Endothelial cell of umbilical vein (primary cell): Measurements from ENCODE around the gene FLT1. TPM values are rescaled to one million over a fixed set of nuclear protein-coding genes. Genes with fewer than 3 reads are reported as not detected.

ENCODE experiments used
- BruUV-seq: library from RNA; stranded (reverse); fragments of 400-500 nt; replicated peaks from 2 replicates; lab custom pipeline; 2021; lab: Mats Ljungman, UMichigan
- CTCF ChIA-PET: fragments of 300-600, 350-600 bp; sonication (Branson Sonifier 250); formaldehyde crosslinking; loops from one replicate; lab custom pipeline; 2021; ENCODE audit warnings: antibody characterized with exemption, inconsistent platforms; lab: Charles Lee
- POLR2A ChIA-PET: fragments of 300-600, 350-600 bp; sonication (Branson Sonifier 250); formaldehyde crosslinking; loops from one replicate; lab custom pipeline; 2021; ENCODE audit warnings: antibody characterized with exemption, inconsistent platforms; lab: Charles Lee
- DNase-seq: peaks from one replicate; pipeline ENCODE4 v3.0.0-alpha.2; 2011; ENCODE audit warnings: low read depth, low spot score
- FAIRE-seq: peaks from 2 replicates; lab custom pipeline; 2011; peaks lifted over from hg19 to GRCh38; lab: Jason Lieb, UNC
- H2AFZ ChIP-seq: 2 replicates; pipeline ENCODE4 v1.6.0; 2012; ENCODE audit warnings: low read depth, low read length, control low read depth, inconsistent platforms
- H3K27ac ChIP-seq: 2 replicates; pipeline ENCODE4 v1.5.1; 2011; ENCODE audit warnings: low read depth, mild to moderate bottlenecking, control low read depth, low read length, moderate library complexity; ENCODE audit not compliant: insufficient read depth
- H3K27me3 ChIP-seq, 2 experiments: 2 replicates each; pipeline versions ENCODE4 v1.6.0 to v1.6.1; 2011; ENCODE audit warnings: low read length in 2 of 2, mixed read lengths in 1 of 2; ENCODE audit not compliant: control insufficient read depth in 2 of 2, insufficient read depth in 2 of 2
- H3K36me3 ChIP-seq, 2 experiments: 2 replicates in 1 of 2; 3 replicates in 1 of 2; pipeline ENCODE4 v1.5.1; 2011; ENCODE audit warnings: low read length in 2 of 2, mild to moderate bottlenecking in 1 of 2, moderate library complexity in 1 of 2; ENCODE audit not compliant: control insufficient read depth in 2 of 2, insufficient read depth in 2 of 2; ENCODE audit errors: extremely low read depth in 1 of 2
- H3K4me1 ChIP-seq: 3 replicates; pipeline ENCODE4 v1.5.1; 2011; ENCODE audit warnings: mild to moderate bottlenecking, low read length; ENCODE audit not compliant: control insufficient read depth, insufficient read depth; ENCODE audit errors: extremely low read depth
- H3K4me2 ChIP-seq: 2 replicates; pipeline ENCODE4 v1.6.1; 2011; ENCODE audit warnings: low read length, control low read depth, mixed read lengths; ENCODE audit not compliant: insufficient read depth
- H3K4me3 ChIP-seq, 3 experiments: fragments of 200-600 bp in 1 of 3; sonication (generic), shearing (Covaris generic) in 1 of 3; replicated peaks in 1 of 3; 2 replicates each; pipeline ENCODE4 v1.5.1; 2011 to 2016; ENCODE audit warnings: control low read depth in 3 of 3, low read length in 3 of 3, mild to moderate bottlenecking in 2 of 3, inconsistent platforms in 1 of 3, low read depth in 1 of 3, moderate library complexity in 1 of 3; ENCODE audit not compliant: insufficient read depth in 1 of 3
- H3K79me2 ChIP-seq: 2 replicates; pipeline ENCODE4 v1.6.0; 2012; ENCODE audit warnings: low read length, inconsistent platforms; ENCODE audit not compliant: control insufficient read depth, insufficient read depth
- H3K9ac ChIP-seq: replicated peaks from 2 replicates; pipeline ENCODE3; 2011; ENCODE audit warnings: low read length, control low read depth; ENCODE audit not compliant: insufficient read depth; ENCODE audit errors: extremely low read depth
- H3K9me1 ChIP-seq: replicated peaks from 3 replicates; pipeline ENCODE4 v1.6.0; 2011; ENCODE audit warnings: mild to moderate bottlenecking, low read length; ENCODE audit not compliant: control insufficient read depth, insufficient read depth; ENCODE audit errors: extremely low read depth
- H3K9me3 ChIP-seq: replicated peaks from 2 replicates; pipeline ENCODE4 v1.5.1; 2012; ENCODE audit warnings: low read length, inconsistent platforms; ENCODE audit not compliant: control insufficient read depth, insufficient read depth
- H4K20me1 ChIP-seq: replicated peaks from 2 replicates; pipeline ENCODE3; 2011; ENCODE audit warnings: mild to moderate bottlenecking, low read length; ENCODE audit not compliant: control insufficient read depth, insufficient read depth; ENCODE audit errors: extremely low read depth
- EZH2 ChIP-seq: IDR thresholded peaks from 2 replicates; pipeline ENCODE4 v1.6.1; 2012; ENCODE audit warnings: borderline replicate concordance, low read depth, mild to moderate bottlenecking, moderate library complexity, low read length, inconsistent platforms; ENCODE audit not compliant: severe bottlenecking
- FOS ChIP-seq: IDR thresholded peaks from 2 replicates; pipeline ENCODE4 v1.6.1; 2011; ENCODE audit warnings: mild to moderate bottlenecking, low read length, moderate library complexity, borderline replicate concordance; ENCODE audit not compliant: insufficient read depth
- GATA2 ChIP-seq: IDR thresholded peaks from 2 replicates; pipeline ENCODE4 v1.7.0; 2011; ENCODE audit warnings: low read depth, mild to moderate bottlenecking, moderate library complexity, mixed read lengths, low read length; ENCODE audit not compliant: insufficient read length, insufficient read depth
- JUN ChIP-seq: IDR thresholded peaks from 2 replicates; pipeline ENCODE4 v1.6.1; 2011; ENCODE audit warnings: borderline replicate concordance, low read depth; ENCODE audit not compliant: insufficient read length, insufficient read depth
- MYC ChIP-seq: IDR thresholded peaks from one replicate; pipeline ENCODE4 v1.6.1; 2011; ENCODE audit warnings: mild to moderate bottlenecking, low read depth, low read length
- POLR2A ChIP-seq: IDR thresholded peaks from 2 replicates; pipeline ENCODE4 v1.6.1; 2012; ENCODE audit warnings: low read depth, mild to moderate bottlenecking, control low read depth, low read length
- POLR2AphosphoS5 ChIP-seq: IDR thresholded peaks from 2 replicates; pipeline ENCODE4 v1.6.1; 2012; ENCODE audit warnings: low read depth, mild to moderate bottlenecking, control low read depth, low read length, moderate library complexity; ENCODE audit not compliant: insufficient read depth
- dilution Hi-C: fragments of 300-500 bp; cut with MboI; formaldehyde crosslinking; loops from one replicate; pipeline ENCODE4 v1.15.0; 2019; ENCODE audit warnings: low sequenced_read_pairs; ENCODE audit not compliant: extremely low pct_ligation_motif_present
- intact Hi-C: fragments of 100-400 bp; cut with micrococcal nuclease; formaldehyde crosslinking; loops from one replicate; pipeline ENCODE4 v1.10.0; 2022
- polyA plus RNA-seq, 4 experiments: library from polyadenylated mRNA; depleted of rRNA in 3 of 4; stranded (reverse) in 3 of 4; unstranded in 1 of 4; fragments of >200 nt; gene quantifications; 2 replicates each; pipeline versions ENCODE4 v1.2.1 to v1.2.3, GENCODE V29; 2011 to 2012; ENCODE audit warnings: missing spikeins in 1 of 4
- total RNA-seq: library from RNA; stranded (reverse); gene quantifications from 2 replicates; pipeline ENCODE4 v1.2.3, GENCODE V29; 2021
- TF ChIP-seq, protein P1 (sequence below), 2 donors: IDR thresholded peaks; 1 replicate in 1 of 2; 2 replicates in 1 of 2; pipeline ENCODE4 v1.5.1; 2011; ENCODE audit warnings: low read length in 2 of 2, mild to moderate bottlenecking in 2 of 2, moderate library complexity in 2 of 2, control low read depth in 1 of 2, inconsistent platforms in 1 of 2, low read depth in 1 of 2; ENCODE audit not compliant: insufficient read depth in 1 of 2; ENCODE audit errors: extremely low read depth in 1 of 2
- TF ChIP-seq, protein P2 (sequence below): IDR thresholded peaks from 2 replicates; pipeline ENCODE4 v1.6.1; 2011; ENCODE audit not compliant: insufficient read depth, insufficient read length

FLT1 gene
- total and polyA plus RNA-seq, 2 donors (not counting 3 experiments of a cell fraction or from before 2014, with no cell fraction given), result 16.0 to 104 TPM

DNA sequence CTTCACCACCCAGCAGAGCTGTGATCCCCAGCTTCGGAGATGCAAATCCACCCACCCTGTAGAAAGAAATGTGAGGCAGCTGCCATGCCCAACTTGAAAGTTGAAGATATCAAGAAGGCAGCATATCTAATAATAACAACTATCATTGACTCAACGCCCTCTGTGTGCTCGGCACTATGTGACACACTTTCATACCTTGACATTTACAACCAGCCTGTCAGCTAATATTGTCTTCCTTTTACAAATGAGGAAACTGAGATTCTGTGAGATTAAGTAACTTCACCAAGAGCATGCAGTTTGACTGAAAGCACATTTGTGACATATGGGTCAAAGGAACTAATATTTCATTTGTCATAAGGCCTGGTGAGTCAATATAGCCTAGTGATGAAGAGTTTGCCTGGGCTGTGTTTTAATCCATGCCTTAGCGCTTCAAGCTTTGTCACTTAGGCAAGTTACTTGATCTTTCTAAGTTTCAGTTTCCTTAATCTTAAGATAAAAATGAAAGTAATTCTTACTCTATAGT lies 137.0 kb downstream of the FLT1 start:
- intact Hi-C loops, result loop anchor here (1.0 to 2.0 kb wide), 2 partner anchors 21 to 360 kb away; partner anchors contain the start of gene SLC46A3
- ChIA-PET CTCF (interaction anchor here (0.6 to 1.8 kb wide), 10 partner anchors 10 to 245 kb away, joined by 3 to 9 read pairs (median 3); no protein-coding TSS in a partner anchor), POLR2A (interaction anchor here (0.8 kb wide), 1 partner anchor 34 kb away, joined by 3 read pairs; no protein-coding TSS in a partner anchor)
- Histone ChIP-seq H3K79me2 (no peaks in the 10 kb centered on the region), H3K4me2 (peak overlapping the region; percentile 64), H3K4me1 (peaks cover 61% of the 10 kb centered on the region), H2AFZ (no peak overlapping the region), H3K9ac (peak overlapping the region; percentile 88), H4K20me1 (no peaks in the 10 kb centered on the region), H3K9me1 (no peaks in the 10 kb centered on the region), H3K4me3 (no peak overlapping the region), H3K9me3 (no peaks in the 10 kb centered on the region), H3K36me3 (no peaks in the 10 kb centered on the region), H3K27me3 (no peaks in the 10 kb centered on the region), H3K27ac (peak overlapping the region; percentile 97)
- FAIRE-seq (peak; percentile 46), DNase-seq (peak; percentile 73)
- dilution Hi-C loops, result no loop called here
- no TSS peak for BruUV-seq
- TF ChIP-seq, protein P1, sequence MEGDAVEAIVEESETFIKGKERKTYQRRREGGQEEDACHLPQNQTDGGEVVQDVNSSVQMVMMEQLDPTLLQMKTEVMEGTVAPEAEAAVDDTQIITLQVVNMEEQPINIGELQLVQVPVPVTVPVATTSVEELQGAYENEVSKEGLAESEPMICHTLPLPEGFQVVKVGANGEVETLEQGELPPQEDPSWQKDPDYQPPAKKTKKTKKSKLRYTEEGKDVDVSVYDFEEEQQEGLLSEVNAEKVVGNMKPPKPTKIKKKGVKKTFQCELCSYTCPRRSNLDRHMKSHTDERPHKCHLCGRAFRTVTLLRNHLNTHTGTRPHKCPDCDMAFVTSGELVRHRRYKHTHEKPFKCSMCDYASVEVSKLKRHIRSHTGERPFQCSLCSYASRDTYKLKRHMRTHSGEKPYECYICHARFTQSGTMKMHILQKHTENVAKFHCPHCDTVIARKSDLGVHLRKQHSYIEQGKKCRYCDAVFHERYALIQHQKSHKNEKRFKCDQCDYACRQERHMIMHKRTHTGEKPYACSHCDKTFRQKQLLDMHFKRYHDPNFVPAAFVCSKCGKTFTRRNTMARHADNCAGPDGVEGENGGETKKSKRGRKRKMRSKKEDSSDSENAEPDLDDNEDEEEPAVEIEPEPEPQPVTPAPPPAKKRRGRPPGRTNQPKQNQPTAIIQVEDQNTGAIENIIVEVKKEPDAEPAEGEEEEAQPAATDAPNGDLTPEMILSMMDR (IDR thresholded peaks at IDR 0.05; ENCODE audit: extremely low read depth in 1 of 2, insufficient read depth in 1 of 2, low read depth in 1 of 2, low read length in 2 of 2), result no peak
- TF ChIP-seq FOS (no peak), MYC (no peak), GATA2 (no peak), POLR2AphosphoS5 (no peak), JUN (no peak), POLR2A (no peak), EZH2 (no peak)
- TF ChIP-seq, protein P2, sequence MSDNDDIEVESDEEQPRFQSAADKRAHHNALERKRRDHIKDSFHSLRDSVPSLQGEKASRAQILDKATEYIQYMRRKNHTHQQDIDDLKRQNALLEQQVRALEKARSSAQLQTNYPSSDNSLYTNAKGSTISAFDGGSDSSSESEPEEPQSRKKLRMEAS, result no peak
